DOHH2 (cell line): ENCODE data around the gene HSPA9.

Experiments used
- H3F3A ChIP-seq: fragments of 200-600 bp; sonication (generic), shearing (Covaris generic); 2 replicates; pipeline ENCODE4 v1.6.0; 2016; ENCODE audit warnings: antibody characterized with exemption, mild to moderate bottlenecking; ENCODE audit not compliant: control insufficient read depth, insufficient read depth
- H3K27ac ChIP-seq: fragments of 200-600 bp; sonication (generic); 2 replicates; pipeline ENCODE4 v1.5.1; 2014; ENCODE audit warnings: low read depth, mild to moderate bottlenecking, low read length, moderate library complexity
- H3K27me3 ChIP-seq: fragments of 200-600 bp; sonication (generic); 2 replicates; pipeline ENCODE4 v1.6.1; 2014; ENCODE audit warnings: mild to moderate bottlenecking, low read length, mixed read lengths; ENCODE audit not compliant: control insufficient read depth
- H3K36me3 ChIP-seq: fragments of 200-600 bp; sonication (generic); 2 replicates; pipeline ENCODE4 v1.6.1; 2014; ENCODE audit warnings: mild to moderate bottlenecking, low read length, moderate library complexity, mixed read lengths; ENCODE audit not compliant: control insufficient read depth
- H3K4me1 ChIP-seq: fragments of 200-600 bp; sonication (generic); 2 replicates; pipeline ENCODE4 v1.6.1; 2014; ENCODE audit warnings: mild to moderate bottlenecking, low read length, mixed read lengths; ENCODE audit not compliant: control insufficient read depth
- H3K4me2 ChIP-seq: fragments of 200-600 bp; sonication (generic); 2 replicates; pipeline ENCODE4 v1.6.0; 2014; ENCODE audit warnings: mild to moderate bottlenecking, low read length, moderate library complexity
- H3K4me3 ChIP-seq: fragments of 200-600 bp; sonication (generic); 2 replicates; pipeline ENCODE4 v1.5.1; 2014; ENCODE audit warnings: mild to moderate bottlenecking, low read length, mixed read lengths
- H3K79me2 ChIP-seq: fragments of 200-600 bp; sonication (generic); 2 replicates; pipeline ENCODE4 v1.6.1; 2014; ENCODE audit warnings: mild to moderate bottlenecking, low read length, mixed read lengths; ENCODE audit not compliant: control insufficient read depth
- H3K9me2 ChIP-seq: fragments of 200-600 bp; sonication (generic); replicated peaks from 2 replicates; pipeline ENCODE4 v1.6.1; 2014; ENCODE audit warnings: mild to moderate bottlenecking, low read length, mixed read lengths; ENCODE audit not compliant: control insufficient read depth
- H3K9me3 ChIP-seq: fragments of 200-600 bp; sonication (generic); 2 replicates; pipeline ENCODE4 v1.6.1; 2014; ENCODE audit warnings: antibody characterized with exemption, low read length, mixed read lengths; ENCODE audit not compliant: control insufficient read depth, insufficient read depth
- H4K20me1 ChIP-seq: fragments of 200-600 bp; sonication (generic); 2 replicates; pipeline ENCODE4 v1.6.0; 2014; ENCODE audit warnings: low read depth, mild to moderate bottlenecking, antibody characterized with exemption, low read length, moderate library complexity; ENCODE audit not compliant: control insufficient read depth, insufficient read depth
- EZH2phosphoT487 ChIP-seq: fragments of 200-600 bp; sonication (generic); IDR thresholded peaks from 2 replicates; pipeline ENCODE4 v1.6.1; 2017; ENCODE audit warnings: borderline replicate concordance, mild to moderate bottlenecking, antibody characterized with exemption, low read length, moderate library complexity, mixed read lengths
- TF ChIP-seq, protein P1 (sequence below): fragments of 200-600 bp; sonication (generic); IDR thresholded peaks from one replicate; pipeline ENCODE4 v1.5.1; 2014; ENCODE audit warnings: antibody characterized with exemption, mild to moderate bottlenecking, low read depth, low read length; ENCODE audit not compliant: poor library complexity, severe bottlenecking

Gene HSPA9

DNA sequence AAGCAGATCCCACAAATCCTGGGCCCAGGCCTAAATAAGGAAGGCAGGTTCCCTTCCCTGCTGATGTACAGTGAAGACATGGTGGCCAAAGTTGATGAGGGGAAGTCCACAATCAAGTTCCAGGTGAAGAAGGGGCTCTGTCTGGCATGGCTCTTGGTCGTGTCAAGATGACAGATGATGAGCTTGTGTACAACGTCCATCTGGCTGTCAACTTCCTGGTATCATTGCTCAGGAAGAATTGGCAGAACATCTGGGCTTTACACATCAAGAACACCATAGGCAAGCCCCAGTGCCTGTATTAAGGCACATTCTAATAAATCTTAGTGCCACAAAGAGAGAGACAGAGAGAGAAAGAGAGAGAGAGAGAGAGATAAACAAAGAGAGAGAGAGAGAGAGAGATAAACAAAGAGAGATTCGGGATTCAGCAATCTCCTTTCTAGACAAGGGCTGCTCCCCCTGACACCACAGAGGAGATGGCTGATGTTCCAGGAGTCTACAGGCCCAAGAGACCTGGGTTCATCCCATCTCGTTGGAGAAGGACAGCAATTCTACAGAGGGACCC lies 45.5 kb upstream of the HSPA9 start:
- Histone ChIP-seq H3K4me1 (no peaks in the 10 kb centered on the region), H3K9me3 (no peaks in the 10 kb centered on the region), H3K4me2 (no peak overlapping the region), H3K79me2 (no peaks in the 10 kb centered on the region), H3K9me2 (no peaks in the 10 kb centered on the region), H3K36me3 (no peaks in the 10 kb centered on the region), H3K27me3 (peaks cover 2% of the 10 kb centered on the region; the same call in 1 of the 2 replicates), H3F3A (no peaks in the 10 kb centered on the region), H4K20me1 (no peaks in the 10 kb centered on the region), H3K27ac (no peak overlapping the region), H3K4me3 (no peak overlapping the region)
- no peak for TF ChIP-seq EZH2phosphoT487
- TF ChIP-seq, protein P1, sequence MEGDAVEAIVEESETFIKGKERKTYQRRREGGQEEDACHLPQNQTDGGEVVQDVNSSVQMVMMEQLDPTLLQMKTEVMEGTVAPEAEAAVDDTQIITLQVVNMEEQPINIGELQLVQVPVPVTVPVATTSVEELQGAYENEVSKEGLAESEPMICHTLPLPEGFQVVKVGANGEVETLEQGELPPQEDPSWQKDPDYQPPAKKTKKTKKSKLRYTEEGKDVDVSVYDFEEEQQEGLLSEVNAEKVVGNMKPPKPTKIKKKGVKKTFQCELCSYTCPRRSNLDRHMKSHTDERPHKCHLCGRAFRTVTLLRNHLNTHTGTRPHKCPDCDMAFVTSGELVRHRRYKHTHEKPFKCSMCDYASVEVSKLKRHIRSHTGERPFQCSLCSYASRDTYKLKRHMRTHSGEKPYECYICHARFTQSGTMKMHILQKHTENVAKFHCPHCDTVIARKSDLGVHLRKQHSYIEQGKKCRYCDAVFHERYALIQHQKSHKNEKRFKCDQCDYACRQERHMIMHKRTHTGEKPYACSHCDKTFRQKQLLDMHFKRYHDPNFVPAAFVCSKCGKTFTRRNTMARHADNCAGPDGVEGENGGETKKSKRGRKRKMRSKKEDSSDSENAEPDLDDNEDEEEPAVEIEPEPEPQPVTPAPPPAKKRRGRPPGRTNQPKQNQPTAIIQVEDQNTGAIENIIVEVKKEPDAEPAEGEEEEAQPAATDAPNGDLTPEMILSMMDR: no peak

DNA sequence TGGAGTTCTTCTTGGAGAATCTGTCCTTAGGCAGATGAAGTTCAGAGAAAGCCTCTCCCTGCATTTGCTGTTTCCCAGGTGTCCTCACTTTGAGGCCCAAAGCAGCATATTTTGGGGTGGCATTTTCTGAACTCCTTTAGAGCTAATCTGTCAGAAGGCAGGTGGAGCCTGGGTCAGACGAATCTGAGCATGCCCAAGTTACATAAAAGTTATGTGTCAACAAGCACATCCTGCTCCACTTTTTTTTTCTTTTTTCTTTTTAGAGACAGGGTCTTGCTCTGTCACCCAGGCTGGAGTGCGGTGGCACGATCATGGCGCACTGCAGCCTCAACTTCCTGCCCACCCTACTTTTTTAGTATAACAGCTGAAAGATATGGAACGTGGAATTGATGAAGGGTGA lies 41.3 kb upstream of the HSPA9 start:
- Histone ChIP-seq H3K9me3 (no peaks in the 10 kb centered on the region), H3K79me2 (no peaks in the 10 kb centered on the region), H3F3A (no peaks in the 10 kb centered on the region), H3K4me1 (no peaks in the 10 kb centered on the region), H4K20me1 (no peaks in the 10 kb centered on the region), H3K27me3 (peaks cover 20% of the 10 kb centered on the region), H3K4me3 (no peak overlapping the region), H3K9me2 (no peaks in the 10 kb centered on the region), H3K4me2 (no peak overlapping the region), H3K27ac (no peak overlapping the region), H3K36me3 (no peaks in the 10 kb centered on the region)
- TF ChIP-seq EZH2phosphoT487: no peak
- TF ChIP-seq, protein P1: no peak

DNA sequence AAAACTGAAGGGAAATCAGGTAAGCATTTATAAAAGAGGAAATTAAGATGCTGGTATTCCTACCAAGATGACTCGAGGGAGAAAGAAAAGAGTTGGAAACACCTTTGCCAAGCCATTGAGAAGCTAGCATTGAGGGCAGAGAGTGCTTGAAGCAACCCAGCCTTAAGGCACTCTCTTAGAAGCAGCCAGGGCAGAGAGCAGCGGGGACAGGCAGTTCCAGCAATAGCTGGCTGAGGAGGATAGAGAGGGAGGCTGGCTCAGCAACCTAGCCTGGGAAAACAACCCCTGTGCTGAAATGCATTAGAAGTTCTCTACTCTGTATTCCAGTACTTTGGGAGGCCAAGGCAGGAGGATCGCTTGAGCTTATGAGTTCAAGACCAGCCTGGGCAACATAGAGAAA lies 40.3 kb upstream of the HSPA9 start:
- H3K9me3 ChIP-seq: no peaks in the 10 kb centered on the region
- H3K4me1 ChIP-seq: no peaks in the 10 kb centered on the region
- no peak for TF ChIP-seq EZH2phosphoT487
- H3K9me2 ChIP-seq: no peaks in the 10 kb centered on the region
- no peak overlapping the region for H3K27ac ChIP-seq
- no peak overlapping the region for H3K4me3 ChIP-seq
- H3K4me2 ChIP-seq: no peak overlapping the region
- no peaks in the 10 kb centered on the region for H3F3A ChIP-seq
- H3K79me2 ChIP-seq: no peaks in the 10 kb centered on the region
- H4K20me1 ChIP-seq: no peaks in the 10 kb centered on the region
- no peaks in the 10 kb centered on the region for H3K36me3 ChIP-seq
- peaks cover 28% of the 10 kb centered on the region for H3K27me3 ChIP-seq

DNA sequence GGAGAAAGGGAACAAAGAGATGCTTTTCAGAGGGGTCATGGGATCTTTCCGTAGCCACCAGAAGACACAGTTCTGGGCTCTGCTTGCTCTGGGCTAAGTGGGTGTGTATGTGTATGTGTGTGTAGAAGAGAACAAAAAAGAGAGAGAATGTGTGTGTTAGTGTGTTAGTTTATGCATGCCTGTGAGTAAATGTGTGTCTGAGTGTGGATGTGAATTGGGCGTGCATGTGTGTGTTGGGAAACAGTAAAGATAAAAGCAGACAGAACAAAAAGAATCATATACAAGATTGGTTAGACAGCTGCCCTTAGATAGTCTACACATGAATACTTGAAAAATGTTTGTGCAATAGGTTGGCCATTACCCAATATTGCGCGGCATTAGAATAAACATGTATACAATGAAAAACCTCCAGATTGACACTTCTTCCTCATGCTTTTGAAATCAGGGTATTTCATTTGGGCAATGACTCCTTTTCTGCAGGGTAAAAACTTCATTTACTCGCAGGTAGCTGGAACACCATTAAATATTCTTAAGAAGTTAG lies 36.5 kb upstream of the HSPA9 start:
- no peaks in the 10 kb centered on the region for H4K20me1 ChIP-seq
- no peaks in the 10 kb centered on the region for H3K4me1 ChIP-seq
- H3K4me2 ChIP-seq: no peak overlapping the region
- no peaks in the 10 kb centered on the region for H3K36me3 ChIP-seq
- no peaks in the 10 kb centered on the region for H3K9me2 ChIP-seq
- H3K79me2 ChIP-seq: no peaks in the 10 kb centered on the region
- H3K27ac ChIP-seq: no peak overlapping the region
- H3F3A ChIP-seq: no peaks in the 10 kb centered on the region
- no peaks in the 10 kb centered on the region for H3K9me3 ChIP-seq
- TF ChIP-seq EZH2phosphoT487: no peak
- TF ChIP-seq, protein P1: no peak
- H3K4me3 ChIP-seq: no peak overlapping the region
- H3K27me3 ChIP-seq: peaks cover 28% of the 10 kb centered on the region
